Transverse colon (tissue), 4 donors: ENCODE data around the gene HBEGF. TPM values are rescaled to one million over a fixed set of nuclear protein-coding genes. Genes with fewer than 3 reads are reported as not detected.
A peak's percentile ranks its signal among the peaks of the same experiment; 100 is the strongest.

Experiments
- DNase-seq: peaks from one replicate; pipeline ENCODE4 v3.0.0-alpha.2; 2019
- H3K27ac ChIP-seq, 4 donors: fragments of 200-600 bp; sonication (generic); 2 replicates each; pipeline ENCODE4 v1.5.1; 2016 to 2018; ENCODE audit warnings: inconsistent platforms in 4 of 4
- H3K27me3 ChIP-seq: fragments of 200-600 bp; sonication (generic); 2 replicates; pipeline ENCODE4 v1.5.1; 2017; ENCODE audit warnings: inconsistent platforms
- H3K36me3 ChIP-seq, 4 donors: fragments of 200-600 bp; sonication (generic); 2 replicates each; pipeline ENCODE4 v1.5.1; 2017 to 2019; ENCODE audit warnings: inconsistent platforms in 4 of 4
- H3K4me1 ChIP-seq, 4 donors: fragments of 200-600 bp; sonication (generic); 2 replicates each; pipeline ENCODE4 v1.5.1; 2017 to 2020; ENCODE audit warnings: inconsistent platforms in 4 of 4
- H3K4me3 ChIP-seq, 4 donors: fragments of 200-600 bp; sonication (generic); 1 replicate in 1 of 4; 2 replicates in 3 of 4; pipeline versions ENCODE4 v1.5.1 to v1.6.1; 2017 to 2019; ENCODE audit warnings: inconsistent platforms in 4 of 4
- H3K9me3 ChIP-seq, 2 donors: fragments of 200-600 bp; sonication (generic); 2 replicates each; pipeline ENCODE4 v1.5.1; 2017 to 2019; ENCODE audit warnings: inconsistent platforms in 2 of 2
- EP300 ChIP-seq: sonication (generic); formaldehyde crosslinking; IDR thresholded peaks from one replicate; pipeline ENCODE4 v1.6.1; 2017; ENCODE audit warnings: antibody characterized with exemption, low read depth
- POLR2A ChIP-seq: fragments of 450-650 bp; IDR thresholded peaks from one replicate; pipeline ENCODE4 v1.6.1; 2016; ENCODE audit warnings: antibody characterized with exemption, mild to moderate bottlenecking, moderate library complexity
- POLR2AphosphoS5 ChIP-seq, 3 donors: sonication (generic); formaldehyde crosslinking; IDR thresholded peaks; one replicate each; pipeline ENCODE4 v1.6.1; 2016; ENCODE audit warnings: antibody characterized with exemption in 3 of 3
- WGBS, 2 donors: methylation state at CpG; one replicate each; pipeline ENCODE4 v1.1.5; 2018; ENCODE audit warnings: low coverage in 1 of 2; 5-methylcytosine and 5-hydroxymethylcytosine counted together
- in situ Hi-C, 4 donors: fragments of 200-750 bp; cut with MboI; loops; one replicate each; pipeline versions ENCODE4 v1.15.0 to v1.15.1; 2017; ENCODE audit warnings: low sequenced_read_pairs in 3 of 4, low pct_ligation_motif_present in 1 of 4, low pct_unique_long_range_greater_than_20kb in 1 of 4
- intact Hi-C: fragments of 100-400 bp; cut with DNase I; formaldehyde crosslinking; loops from one replicate; pipeline ENCODE4 v1.15.1; 2023; ENCODE audit warnings: low total_unique reads
- total RNA-seq, 4 donors: library from RNA; depleted of rRNA; stranded (reverse); fragments of >200 nt; gene quantifications; one replicate each; pipeline ENCODE4 v1.1.0, GENCODE V29; 2016
- TF ChIP-seq, protein P1 (sequence below), 5 experiments: fragments of 200-600 bp in 3 of 5; fragments of 450-650 bp in 2 of 5; sonication (generic) in 3 of 5; IDR thresholded peaks; 1 replicate in 2 of 5; 2 replicates in 3 of 5; pipeline ENCODE4 v1.5.1; 2016 to 2017; ENCODE audit warnings: antibody characterized with exemption in 5 of 5, inconsistent platforms in 3 of 5, mild to moderate bottlenecking in 2 of 5, moderate library complexity in 1 of 5

Gene HBEGF, protein sequence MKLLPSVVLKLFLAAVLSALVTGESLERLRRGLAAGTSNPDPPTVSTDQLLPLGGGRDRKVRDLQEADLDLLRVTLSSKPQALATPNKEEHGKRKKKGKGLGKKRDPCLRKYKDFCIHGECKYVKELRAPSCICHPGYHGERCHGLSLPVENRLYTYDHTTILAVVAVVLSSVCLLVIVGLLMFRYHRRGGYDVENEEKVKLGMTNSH
- 10 to 100 TPM; 10.5 to 40.0 (median 35.6) TPM for total RNA-seq

DNA sequence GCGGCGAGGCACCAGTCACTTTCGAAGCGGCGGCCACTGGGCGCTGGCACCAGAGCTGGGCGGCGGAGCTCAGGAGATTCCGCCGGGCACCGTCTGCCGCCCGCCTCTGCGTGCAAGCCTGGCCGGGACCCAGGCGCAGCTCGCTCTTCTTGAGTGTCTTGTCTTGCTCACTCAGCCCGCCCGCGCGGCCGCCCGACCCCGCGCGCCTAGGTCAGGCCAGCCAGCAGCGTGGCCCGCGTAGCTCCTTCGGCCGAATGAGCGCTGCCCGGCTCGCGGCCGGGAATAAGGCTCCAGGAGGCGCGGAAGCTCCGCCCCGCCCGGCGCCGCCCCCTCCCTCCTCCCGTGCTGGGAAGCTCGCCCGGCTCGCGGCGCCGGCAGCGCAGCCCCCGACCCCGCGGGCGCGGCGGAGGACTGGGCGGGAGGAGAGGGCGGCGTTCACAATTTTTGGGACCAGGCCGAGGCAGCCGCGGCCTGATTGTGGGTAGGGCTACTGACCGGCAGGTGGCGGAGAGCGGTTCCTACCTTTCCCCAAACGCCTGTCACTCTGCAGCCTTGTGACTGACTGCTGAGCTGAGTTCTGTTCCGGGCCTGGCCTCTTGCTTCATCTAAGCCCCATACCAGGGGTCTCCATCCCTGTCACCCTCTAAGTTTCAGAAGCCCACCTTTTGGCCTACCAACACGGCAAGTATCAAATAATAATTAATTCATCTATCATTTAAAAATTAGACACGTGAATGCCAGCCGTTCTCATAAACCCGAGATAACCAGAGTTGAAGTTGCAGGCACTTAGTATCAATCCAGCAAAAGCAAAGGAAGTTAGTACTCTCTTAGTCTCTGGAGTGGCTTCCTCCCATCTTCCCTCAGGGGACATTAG is at the start of gene HBEGF:
HBEGF (minus strand) TSS at position 256 of the 874 bp plus-strand sequence. CDS start 275 bp downstream, outside the sequence.
- H3K4me3 ChIP-seq: peak within 1 kb of the TSS; percentile 54 to 78 (median 72)
- peak within 1 kb of the TSS; percentile 86 to 95 (median 90) for H3K27ac ChIP-seq
- DNase-seq: peak; percentile 90
- in situ Hi-C loops (no loop called here), intact Hi-C loops (loop anchor here (10.0 kb wide), 1 partner anchor 172 kb away; the partner anchor contains the start of gene CYSTM1)
- H3K27me3 ChIP-seq: no peaks in the 10 kb centered on the region
- 2 to 10% methylated on average over 4 to 39 of the region's 72 CpGs for WGBS, 2 donors
- TF ChIP-seq, protein P1, sequence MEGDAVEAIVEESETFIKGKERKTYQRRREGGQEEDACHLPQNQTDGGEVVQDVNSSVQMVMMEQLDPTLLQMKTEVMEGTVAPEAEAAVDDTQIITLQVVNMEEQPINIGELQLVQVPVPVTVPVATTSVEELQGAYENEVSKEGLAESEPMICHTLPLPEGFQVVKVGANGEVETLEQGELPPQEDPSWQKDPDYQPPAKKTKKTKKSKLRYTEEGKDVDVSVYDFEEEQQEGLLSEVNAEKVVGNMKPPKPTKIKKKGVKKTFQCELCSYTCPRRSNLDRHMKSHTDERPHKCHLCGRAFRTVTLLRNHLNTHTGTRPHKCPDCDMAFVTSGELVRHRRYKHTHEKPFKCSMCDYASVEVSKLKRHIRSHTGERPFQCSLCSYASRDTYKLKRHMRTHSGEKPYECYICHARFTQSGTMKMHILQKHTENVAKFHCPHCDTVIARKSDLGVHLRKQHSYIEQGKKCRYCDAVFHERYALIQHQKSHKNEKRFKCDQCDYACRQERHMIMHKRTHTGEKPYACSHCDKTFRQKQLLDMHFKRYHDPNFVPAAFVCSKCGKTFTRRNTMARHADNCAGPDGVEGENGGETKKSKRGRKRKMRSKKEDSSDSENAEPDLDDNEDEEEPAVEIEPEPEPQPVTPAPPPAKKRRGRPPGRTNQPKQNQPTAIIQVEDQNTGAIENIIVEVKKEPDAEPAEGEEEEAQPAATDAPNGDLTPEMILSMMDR (IDR thresholded peaks at IDR 0.05): peak in 4 of 5 experiments; percentile 38 to 49 (median 41)
- TF ChIP-seq POLR2AphosphoS5 (IDR thresholded peaks at IDR 0.05): peak; percentile 95 to 98 (median 97)
- TF ChIP-seq EP300: no peak
- peak; percentile 89 for TF ChIP-seq POLR2A
- no peaks in the 10 kb centered on the region for H3K9me3 ChIP-seq
- H3K36me3 ChIP-seq: no peaks in the 10 kb centered on the region
- H3K4me1 ChIP-seq: peaks cover 19 to 64% (median 41%) of the 10 kb centered on the region in 4 donors

DNA sequence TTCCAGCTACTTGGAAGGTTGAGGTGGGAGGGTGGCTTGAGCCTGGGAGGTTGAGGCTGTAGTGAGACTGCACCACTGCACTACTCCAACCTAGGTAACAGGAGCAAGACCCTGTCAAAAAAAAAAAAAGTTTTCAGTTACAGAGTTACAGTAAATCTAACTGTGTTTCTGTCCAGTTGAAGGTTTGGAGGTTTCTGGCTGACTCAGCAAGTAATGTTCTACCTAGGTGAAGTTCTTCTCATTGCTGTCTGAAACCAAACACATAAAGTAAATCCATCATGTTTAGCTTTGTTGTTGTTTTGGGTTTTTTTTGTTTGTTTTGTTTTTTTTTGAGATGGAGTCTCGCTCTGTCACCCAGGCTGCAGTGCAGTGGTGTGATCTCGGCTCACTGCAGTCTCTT is 47.3 kb upstream of the HBEGF start:
- no peak overlapping the region for H3K27ac ChIP-seq
- DNase-seq: no peak
- in situ Hi-C loops (loop anchor here in 1 of 4 donors (25.0 kb wide), 1 partner anchor 269 kb away; the partner anchor contains the start of genes DND1 and WDR55), intact Hi-C loops (no loop called here)
- peaks cover 0 to 3% (median 0%) of the 10 kb centered on the region in 4 donors for H3K4me1 ChIP-seq
- TF ChIP-seq EP300 (no peak), POLR2AphosphoS5 (IDR thresholded peaks at IDR 0.05) (no peak), POLR2A (no peak)
- TF ChIP-seq, protein P1 (IDR thresholded peaks at IDR 0.05): no peak
- H3K9me3 ChIP-seq: no peaks in the 10 kb centered on the region
- no peaks in the 10 kb centered on the region for H3K36me3 ChIP-seq
- H3K4me3 ChIP-seq: no peak overlapping the region
- WGBS, 2 donors: 83 to 90% methylated on average over 2 of the region's 2 CpGs
- H3K27me3 ChIP-seq: no peaks in the 10 kb centered on the region

DNA sequence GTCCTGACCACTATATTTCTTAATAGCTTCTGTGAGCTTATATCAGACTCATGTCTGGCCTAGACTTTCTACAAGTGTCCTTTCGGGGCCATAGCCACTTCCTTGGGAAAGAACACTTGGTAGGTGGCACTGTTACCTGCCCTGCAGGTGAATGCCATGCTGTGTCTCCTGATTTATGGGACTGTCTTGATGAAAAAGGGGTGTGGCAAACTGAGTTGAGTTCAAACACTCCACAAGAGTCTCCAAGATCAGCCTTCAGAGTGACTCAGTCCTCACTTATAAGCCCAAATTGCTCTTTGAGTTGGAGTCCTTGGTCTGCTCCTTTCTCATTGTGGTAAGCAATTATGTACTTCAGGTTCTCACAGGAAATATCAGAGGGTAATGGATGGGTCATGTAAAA is 45.3 kb upstream of the HBEGF start:
- DNase-seq: no peak
- H3K4me1 ChIP-seq: no peaks in the 10 kb centered on the region
- no peaks in the 10 kb centered on the region for H3K36me3 ChIP-seq
- TF ChIP-seq POLR2A (no peak), EP300 (no peak), POLR2AphosphoS5 (IDR thresholded peaks at IDR 0.05) (no peak)
- TF ChIP-seq, protein P1 (IDR thresholded peaks at IDR 0.05): no peak
- 83 to 100% methylated on average over 1 of the region's 1 CpG for WGBS, 2 donors
- H3K9me3 ChIP-seq: no peaks in the 10 kb centered on the region
- H3K4me3 ChIP-seq: no peak overlapping the region
- no peaks in the 10 kb centered on the region for H3K27me3 ChIP-seq
- intact Hi-C loops (no loop called here), in situ Hi-C loops (loop anchor here in 1 of 4 donors (25.0 kb wide), 1 partner anchor 271 kb away; the partner anchor contains the start of genes DND1 and WDR55)
- no peak overlapping the region for H3K27ac ChIP-seq

DNA sequence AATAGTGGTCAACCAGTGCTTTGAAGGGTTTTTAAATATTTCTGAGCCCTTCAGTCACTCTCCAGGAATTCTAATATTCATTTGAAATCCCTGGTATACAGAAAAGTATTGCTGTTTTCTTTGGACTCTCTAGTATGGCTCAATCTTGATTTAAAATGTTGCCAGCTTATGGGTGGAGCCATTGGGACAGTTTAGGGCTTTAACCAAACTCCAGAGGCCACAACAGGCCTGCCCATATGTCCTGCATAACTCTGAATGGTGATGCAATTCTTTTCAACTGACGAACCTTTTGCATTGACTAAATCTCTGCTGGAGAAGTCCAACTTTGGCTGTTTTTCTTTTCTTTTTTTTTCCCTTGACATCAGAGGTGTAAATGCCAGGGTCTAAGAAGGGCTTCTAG is 44.9 kb upstream of the HBEGF start:
- H3K4me1 ChIP-seq: no peaks in the 10 kb centered on the region
- DNase-seq: no peak
- TF ChIP-seq EP300 (no peak), POLR2AphosphoS5 (IDR thresholded peaks at IDR 0.05) (no peak)
- no peaks in the 10 kb centered on the region for H3K9me3 ChIP-seq
- intact Hi-C loops (no loop called here), in situ Hi-C loops (loop anchor here in 1 of 4 donors (25.0 kb wide), 1 partner anchor 271 kb away; the partner anchor contains the start of genes DND1 and WDR55)
- H3K27me3 ChIP-seq: no peaks in the 10 kb centered on the region
- no peaks in the 10 kb centered on the region for H3K36me3 ChIP-seq
- 71 to 80% methylated on average over 1 of the region's 1 CpG for WGBS, 2 donors
- no peak overlapping the region for H3K4me3 ChIP-seq
- H3K27ac ChIP-seq: no peak overlapping the region
